Measurements from ENCODE around the gene FAM193B. TPM values are rescaled to one million over a fixed set of nuclear protein-coding genes. Genes with fewer than 3 reads are reported as not detected.

FAM193B gene
- total and polyA plus RNA-seq, 4 donors: 14.3 to 31.8 (median 15.8) TPM

- H3K36me3 ChIP-seq (ENCODE audit: control insufficient read depth in 4 of 4, insufficient read depth in 3 of 4, low read depth in 1 of 4, low read length in 3 of 4): peaks cover 0 to 4% (median under 1%) of the 10 kb centered on the region in 4 donors
- TF ChIP-seq REST (IDR thresholded peaks at IDR 0.05) (no peak), FOXA2 (IDR thresholded peaks at IDR 0.05) (no peak), RAD21 (IDR thresholded peaks at IDR 0.05) (no peak), CTCF (IDR thresholded peaks at IDR 0.05; ENCODE audit: low read depth, low read length, missing input control) (no peak), EGR1 (IDR thresholded peaks at IDR 0.05; ENCODE audit: low read depth in 2 of 2) (no peak), NR2F2 (IDR thresholded peaks at IDR 0.05) (no peak), TAF1 (conservative IDR thresholded peaks at IDR 0.05) (no peak), RXRA (IDR thresholded peaks at IDR 0.05) (no peak), MAX (IDR thresholded peaks at IDR 0.05) (no peak), FOXA1 (IDR thresholded peaks at IDR 0.05) (no peak)
- 95% methylated on average over 22 of the region's 22 CpGs for WGBS
- no peak overlapping the region for H3K4me3 ChIP-seq (ENCODE audit: low read depth in 1 of 3, low read length in 3 of 3)
- H3K27ac ChIP-seq (ENCODE audit: low read depth in 1 of 2, low read length in 2 of 2): no peak overlapping the region
- H3K4me1 ChIP-seq (ENCODE audit: control insufficient read depth in 4 of 4, insufficient read depth in 4 of 4, low read length in 3 of 4): peaks cover 3 to 12% (median 10%) of the 10 kb centered on the region in 4 donors
- no peak for DNase-seq (ENCODE audit: low spot score)
- H3K27me3 ChIP-seq (ENCODE audit: control insufficient read depth in 4 of 4, insufficient read depth in 4 of 4, low read length in 3 of 4): no peaks in the 10 kb centered on the region
- no peaks in the 10 kb centered on the region for H3K9me3 ChIP-seq (ENCODE audit: control insufficient read depth in 4 of 4, low read length in 3 of 4)
- no peak overlapping the region for H3K9ac ChIP-seq (ENCODE audit: low read depth in 1 of 2, low read length in 2 of 2)
These were observed 70.1 kb downstream of the FAM193B start for GRCh38 chr5:177483994-177484901.

- Histone ChIP-seq H3K27ac (ENCODE audit: low read depth in 1 of 2, low read length in 2 of 2) (no peak overlapping the region), H3K36me3 (ENCODE audit: control insufficient read depth in 4 of 4, insufficient read depth in 3 of 4, low read depth in 1 of 4, low read length in 3 of 4) (peaks cover 0 to 4% (median under 1%) of the 10 kb centered on the region in 4 donors)
These were observed 71.3 kb downstream of the FAM193B start for GRCh38 chr5:177483042-177483441.

More at GRCh38 chr5:177483042-177483441, 71.3 kb downstream of the FAM193B start:
- Histone ChIP-seq H3K9ac (ENCODE audit: low read depth in 1 of 2, low read length in 2 of 2) (no peak overlapping the region), H3K4me1 (ENCODE audit: control insufficient read depth in 4 of 4, insufficient read depth in 4 of 4, low read length in 3 of 4) (peaks cover 5 to 19% (median 15%) of the 10 kb centered on the region in 4 donors), H3K27me3 (ENCODE audit: control insufficient read depth in 4 of 4, insufficient read depth in 4 of 4, low read length in 3 of 4) (no peaks in the 10 kb centered on the region), H3K4me3 (ENCODE audit: low read depth in 1 of 3, low read length in 3 of 3) (no peak overlapping the region), H3K9me3 (ENCODE audit: control insufficient read depth in 4 of 4, low read length in 3 of 4) (no peaks in the 10 kb centered on the region)
- WGBS: 97% methylated on average over 9 of the region's 9 CpGs
- no peak for DNase-seq (ENCODE audit: low spot score)
- no peak for TF ChIP-seq CTCF (IDR thresholded peaks at IDR 0.05; ENCODE audit: low read depth, low read length, missing input control)
- no peak for TF ChIP-seq EGR1 (IDR thresholded peaks at IDR 0.05; ENCODE audit: low read depth in 2 of 2)
- no peak for TF ChIP-seq FOXA1 (IDR thresholded peaks at IDR 0.05)
- TF ChIP-seq SP1 (IDR thresholded peaks at IDR 0.05): no peak
- no peak for TF ChIP-seq HNF4G (IDR thresholded peaks at IDR 0.05)
- TF ChIP-seq ZBTB33 (IDR thresholded peaks at IDR 0.05): no peak
- TF ChIP-seq HNF4A (conservative IDR thresholded peaks at IDR 0.05): no peak
- no peak for TF ChIP-seq REST (IDR thresholded peaks at IDR 0.05)
- no peak for TF ChIP-seq GABPA (IDR thresholded peaks at IDR 0.05 in 1 of 2, conservative IDR thresholded peaks at IDR 0.05 in 1 of 2)
- TF ChIP-seq MAX (IDR thresholded peaks at IDR 0.05): no peak
- no peak for TF ChIP-seq TAF1 (conservative IDR thresholded peaks at IDR 0.05)
